SU-DHL-6 (cell line): ENCODE results near the gene HYDIN.

Experiments
- CTCF ChIP-seq: fragments of 200-600 bp; sonication (generic); IDR thresholded peaks from one replicate; pipeline ENCODE4 v1.5.1; 2017; ENCODE audit warnings: antibody characterized with exemption, mild to moderate bottlenecking, low read length, moderate library complexity; ENCODE audit not compliant: insufficient read depth, poor library complexity, severe bottlenecking
- EZH2phosphoT487 ChIP-seq: fragments of 200-600 bp; sonication (generic), shearing (Covaris generic); conservative IDR thresholded peaks from 2 replicates; pipeline ENCODE4 v1.6.1; 2018; ENCODE audit warnings: mild to moderate bottlenecking, antibody characterized with exemption, low read length, moderate library complexity, mixed read lengths

- TF ChIP-seq CTCF (no peak), EZH2phosphoT487 (no peak)
These were observed 429.6 kb downstream of the HYDIN start, which contains the start of gene VAC14 for GRCh38 chr16:70800781-70801480.
